CD4-positive, alpha-beta memory T cell (primary cell): ENCODE results near the gene MCUB. TPM values are rescaled to one million over a fixed set of nuclear protein-coding genes. Genes with fewer than 3 reads are reported as not detected.

Experiments used
- CTCF ChIA-PET: fragments of 350-600 bp; sonication (Branson Sonifier 250); formaldehyde crosslinking; loops from one replicate; lab custom pipeline; 2021; ENCODE audit warnings: inconsistent platforms; ENCODE audit not compliant: partially characterized antibody; lab: Charles Lee
- POLR2A ChIA-PET: fragments of 350-600 bp; sonication (Branson Sonifier 250); formaldehyde crosslinking; loops from one replicate; lab custom pipeline; 2021; ENCODE audit not compliant: partially characterized antibody; lab: Charles Lee
- DNase-seq, 5 donors: peaks; one replicate each; pipeline versions ENCODE4 v3.0.0 to v3.0.0-alpha.2; 2020 to 2022; ENCODE audit warnings: mixed read lengths in 1 of 5
- H3K27ac ChIP-seq: one replicate; pipeline ENCODE4 v1.7.0; 2013; ENCODE audit warnings: low read depth, low read length
- H3K27me3 ChIP-seq: 2 replicates; pipeline ENCODE4 v1.7.0; 2013; ENCODE audit warnings: mild to moderate bottlenecking, low read length, moderate library complexity; ENCODE audit not compliant: insufficient read depth
- H3K36me3 ChIP-seq: 2 replicates; pipeline ENCODE4 v1.7.0; 2013; ENCODE audit warnings: mild to moderate bottlenecking, low read length, moderate library complexity; ENCODE audit not compliant: insufficient read depth
- H3K4me1 ChIP-seq: 2 replicates; pipeline ENCODE4 v1.7.0; 2013; ENCODE audit warnings: mild to moderate bottlenecking, low read length, moderate library complexity; ENCODE audit not compliant: insufficient read depth
- H3K4me3 ChIP-seq, 2 donors: one replicate each; pipeline ENCODE4 v1.7.0; 2013; ENCODE audit warnings: low read length in 2 of 2, mild to moderate bottlenecking in 1 of 2
- H3K9me3 ChIP-seq, 2 donors: one replicate each; pipeline ENCODE4 v1.7.0; 2013; ENCODE audit warnings: low read length in 2 of 2, control low read depth in 1 of 2; ENCODE audit not compliant: control insufficient read depth in 1 of 2
- H3K27ac Mint-ChIP-seq, 7 donors: one replicate each; pipeline ENCODE4 v1.8.0; 2020 to 2021; ENCODE audit warnings: mixed read lengths in 7 of 7, mild to moderate bottlenecking in 6 of 7, inconsistent platforms in 3 of 7, moderate library complexity in 3 of 7
- H3K27me3 Mint-ChIP-seq, 2 donors: one replicate each; pipeline ENCODE4 v1.8.0; 2020 to 2021; ENCODE audit warnings: mixed read lengths in 2 of 2
- H3K36me3 Mint-ChIP-seq, 2 donors: one replicate each; pipeline ENCODE4 v1.8.0; 2020 to 2021; ENCODE audit warnings: mixed read lengths in 2 of 2, inconsistent platforms in 1 of 2, mild to moderate bottlenecking in 1 of 2
- H3K4me1 Mint-ChIP-seq, 4 donors: one replicate each; pipeline ENCODE4 v1.8.0; 2020 to 2021; ENCODE audit warnings: mixed read lengths in 4 of 4, mild to moderate bottlenecking in 1 of 4
- H3K4me3 Mint-ChIP-seq, 8 donors: one replicate each; pipeline ENCODE4 v1.8.0; 2020 to 2021; ENCODE audit warnings: mixed read lengths in 8 of 8, mild to moderate bottlenecking in 7 of 8, moderate library complexity in 6 of 8, inconsistent platforms in 3 of 8
- H3K9me3 Mint-ChIP-seq, 8 donors: one replicate each; pipeline ENCODE4 v1.8.0; 2020 to 2021; ENCODE audit warnings: mixed read lengths in 8 of 8, mild to moderate bottlenecking in 5 of 8, inconsistent platforms in 3 of 8, moderate library complexity in 1 of 8
- intact Hi-C: fragments of 100-400 bp; cut with micrococcal nuclease; formaldehyde crosslinking; loops from one replicate; pipeline ENCODE4 v1.15.1; 2023
- polyA plus RNA-seq, 2 donors: library from polyadenylated mRNA; unstranded; fragments of 300-500 nt; fragmentation: Illumina TruSeq; gene quantifications; one replicate each; pipeline ENCODE4 v1.2.3, GENCODE V29; 2021
- total RNA-seq, 2 experiments: library from RNA; stranded (reverse); gene quantifications; one replicate each; pipeline ENCODE4 v1.2.3, GENCODE V29; 2021

MCUB gene
- total and polyA plus RNA-seq, 4 experiments from 2014 or later: 142 to 299 (median 160) TPM

DNA sequence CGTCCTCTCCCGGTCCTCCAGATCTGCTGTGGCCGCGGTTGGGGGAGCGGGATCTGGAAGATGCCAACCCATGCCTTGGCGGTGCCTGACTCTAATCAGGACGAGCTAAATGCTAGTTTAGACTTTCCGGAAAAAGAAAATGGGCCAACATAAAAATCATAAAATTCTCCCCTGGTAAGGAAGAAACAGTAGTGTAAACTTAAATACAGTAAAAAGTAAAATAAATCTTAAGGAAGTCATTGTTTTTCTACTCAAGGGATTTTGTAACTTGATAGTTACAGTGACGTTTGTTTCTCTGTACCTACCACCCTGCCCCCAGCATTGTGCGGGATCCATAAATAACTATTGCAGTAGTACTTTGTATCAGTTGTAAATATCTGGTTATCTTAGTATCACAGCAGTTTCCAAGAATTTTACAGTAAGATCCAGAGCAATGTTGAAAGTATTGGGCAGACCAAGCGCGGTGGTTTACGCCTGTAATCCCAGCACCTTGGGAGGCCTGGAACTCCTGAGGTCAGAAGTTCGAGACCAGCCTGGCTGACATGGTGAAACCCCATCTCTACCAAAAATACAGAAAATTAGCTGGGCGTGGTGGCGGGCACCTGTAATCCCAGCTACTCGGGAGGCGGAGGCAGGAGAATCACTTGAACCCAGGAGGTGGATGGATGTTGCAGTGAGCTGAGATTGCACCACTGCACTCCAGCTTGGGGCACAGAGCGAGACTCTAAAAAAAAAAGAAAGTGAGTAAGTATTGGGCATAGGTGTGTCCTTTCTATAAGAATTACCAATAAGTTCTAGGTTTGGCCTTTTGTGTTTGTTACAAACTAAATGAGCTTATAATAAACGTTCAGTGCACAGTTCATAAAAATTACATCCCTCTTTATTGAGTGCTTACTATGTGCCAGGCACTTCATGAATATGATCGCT lies 170.8 kb downstream of the MCUB start:
- H3K4me1 Mint-ChIP-seq: peaks cover 17 to 30% (median 21%) of the 10 kb centered on the region in 4 donors
- H3K27me3 ChIP-seq: no peaks in the 10 kb centered on the region
- H3K4me1 ChIP-seq: peaks cover 18% of the 10 kb centered on the region
- H3K9me3 ChIP-seq: no peaks in the 10 kb centered on the region
- ChIA-PET CTCF (interaction anchor here (0.8 to 2.1 kb wide), 7 partner anchors 27 to 297 kb away, joined by 3 to 8 read pairs (median 4); partner anchors contain the start of genes CASP6, MCUB and SEC24B), POLR2A (interaction anchor here (0.6 to 3.7 kb wide), 12 partner anchors 21 to 1111 kb away, joined by 3 to 23 read pairs (median 4); partner anchors contain the start of genes CASP6, GAR1, MCUB and RPL34)
- peak overlapping the region; percentile 64 for H3K27ac ChIP-seq
- intact Hi-C loops: loop anchor here (1.0 to 10.0 kb wide), 3 partner anchors 84 to 464 kb away; partner anchors contain the start of genes ELOVL6, GAR1 and SEC24B
- peaks cover 0 to 1% of the 10 kb centered on the region in 2 donors for H3K27me3 Mint-ChIP-seq
- peaks cover 11% of the 10 kb centered on the region in 2 donors for H3K36me3 Mint-ChIP-seq
- H3K4me3 Mint-ChIP-seq: peak overlapping the region; percentile 84 to 88 (median 86)
- H3K36me3 ChIP-seq: no peaks in the 10 kb centered on the region
- DNase-seq: peak in 1 of 5 donors; percentile 16
- H3K4me3 ChIP-seq: peak overlapping the region; percentile 58 to 94
- peaks cover 0 to 2% (median 0%) of the 10 kb centered on the region in 8 donors for H3K9me3 Mint-ChIP-seq
- peak overlapping the region; percentile 69 to 92 (median 78) for H3K27ac Mint-ChIP-seq

DNA sequence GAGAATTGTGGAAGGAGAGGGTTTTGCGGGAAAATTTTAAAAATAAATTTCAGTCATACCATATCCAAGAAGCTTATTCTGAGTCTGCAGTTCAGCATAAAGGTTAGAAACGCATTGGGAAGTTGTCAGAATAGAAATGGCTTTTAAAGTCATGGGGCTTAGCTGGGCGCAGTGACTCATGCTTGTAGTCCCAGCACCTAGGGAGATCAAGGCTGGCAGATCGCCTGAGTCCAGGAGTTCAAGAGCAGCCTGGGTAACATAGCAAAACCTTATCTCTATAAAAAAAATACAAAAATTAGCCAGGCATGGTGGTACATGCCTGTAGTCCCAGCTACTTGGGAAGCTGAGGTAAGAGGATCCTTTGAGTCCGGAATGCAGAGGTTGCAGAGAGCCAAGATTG lies 173.7 kb downstream of the MCUB start:
- H3K27me3 Mint-ChIP-seq: peaks cover 1% of the 10 kb centered on the region in 2 donors
- Histone ChIP-seq H3K36me3 (no peaks in the 10 kb centered on the region), H3K27me3 (peaks cover 4% of the 10 kb centered on the region), H3K27ac (no peak overlapping the region), H3K4me1 (peaks cover 8% of the 10 kb centered on the region), H3K4me3 (no peak overlapping the region), H3K9me3 (no peaks in the 10 kb centered on the region)
- no peak overlapping the region for H3K27ac Mint-ChIP-seq
- intact Hi-C loops: loop anchor here (10.0 kb wide), 1 partner anchor 461 kb away; the partner anchor contains the start of gene ELOVL6
- no peaks in the 10 kb centered on the region for H3K9me3 Mint-ChIP-seq
- peaks cover 0 to 1% of the 10 kb centered on the region in 2 donors for H3K36me3 Mint-ChIP-seq
- no peak for DNase-seq
- H3K4me3 Mint-ChIP-seq: no peak overlapping the region
- peaks cover 8 to 14% (median 10%) of the 10 kb centered on the region in 4 donors for H3K4me1 Mint-ChIP-seq
- POLR2A ChIA-PET: no interaction called here
- CTCF ChIA-PET: interaction anchor here (0.6 to 1.5 kb wide), 2 partner anchors 32 to 436 kb away, joined by 3 read pairs; no protein-coding TSS in a partner anchor

DNA sequence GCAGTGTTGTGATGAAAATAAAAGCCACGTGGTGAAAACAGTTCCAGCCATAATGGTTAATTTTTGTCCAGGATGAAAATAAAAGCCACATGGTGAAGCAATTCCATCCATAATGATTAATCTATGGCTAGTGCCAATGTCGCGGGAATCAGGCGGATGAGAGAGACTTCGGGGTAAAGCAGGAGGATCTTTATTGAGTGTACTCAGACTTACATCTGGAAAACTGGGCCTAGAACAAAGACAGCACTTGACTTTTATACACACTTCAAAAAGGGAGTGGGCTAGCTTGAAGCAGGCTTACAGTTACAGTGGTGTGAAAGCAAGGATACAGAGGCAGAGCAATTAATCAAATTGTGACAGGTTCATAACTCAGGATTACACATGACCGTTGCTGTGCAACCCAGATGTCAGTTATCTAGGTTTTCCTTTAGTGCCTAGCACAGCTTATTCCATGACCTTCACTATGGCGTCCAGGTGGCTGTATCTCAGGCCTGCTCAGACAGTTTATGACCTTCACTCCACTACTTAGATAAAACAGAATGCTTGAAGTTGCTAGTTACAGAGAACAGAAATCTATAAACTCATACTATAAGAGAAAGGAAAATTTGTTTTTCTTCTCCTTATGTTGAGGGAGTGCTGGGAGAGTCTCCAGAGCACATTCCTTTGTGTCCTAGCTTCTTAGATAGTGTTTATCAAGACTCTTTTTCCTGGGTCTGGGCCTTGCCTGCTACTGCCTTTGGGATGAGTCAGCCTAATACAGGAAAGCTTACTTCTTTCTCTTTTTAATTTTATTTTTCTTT lies 175.7 kb downstream of the MCUB start:
- no peaks in the 10 kb centered on the region for H3K4me1 Mint-ChIP-seq
- H3K27ac Mint-ChIP-seq: no peak overlapping the region
- no peak overlapping the region for H3K4me3 Mint-ChIP-seq
- Histone ChIP-seq H3K9me3 (no peaks in the 10 kb centered on the region), H3K4me3 (no peak overlapping the region), H3K36me3 (no peaks in the 10 kb centered on the region), H3K27ac (no peak overlapping the region), H3K27me3 (peaks cover 4% of the 10 kb centered on the region), H3K4me1 (no peaks in the 10 kb centered on the region)
- ChIA-PET CTCF (no interaction called here), POLR2A (no interaction called here)
- peaks cover 1 to 4% of the 10 kb centered on the region in 2 donors for H3K27me3 Mint-ChIP-seq
- no peaks in the 10 kb centered on the region for H3K9me3 Mint-ChIP-seq
- DNase-seq: no peak
- no peaks in the 10 kb centered on the region for H3K36me3 Mint-ChIP-seq
- intact Hi-C loops: loop anchor here (10.0 kb wide), 1 partner anchor 459 kb away; the partner anchor contains the start of gene ELOVL6

Other genes starting within 250 kb of the MCUB start
- 10 to 100 TPM; 37.0 to 37.7 TPM for gene SEC24B, start 126.4 kb upstream of the MCUB start, total RNA-seq
- gene SEC24B, start 126.4 kb upstream of the MCUB start, polyA plus RNA-seq: 10 to 100 TPM; 12.1 to 27.8 TPM
- 10 to 100 TPM; 16.5 to 24.7 TPM for gene CASP6, start 143.2 kb downstream of the MCUB start, total RNA-seq
- 100 to 1,000 TPM in 1 of 2 donors, 10 to 100 TPM in 1; 94.5 to 115 TPM for gene CASP6, start 143.2 kb downstream of the MCUB start, polyA plus RNA-seq
- 10 to 100 TPM; 15.7 to 18.1 TPM for gene PLA2G12A, start 169.8 kb downstream of the MCUB start, total RNA-seq
- 10 to 100 TPM; 33.1 to 64.8 TPM for gene PLA2G12A, start 169.8 kb downstream of the MCUB start, polyA plus RNA-seq
- gene CFI, start 241.8 kb downstream of the MCUB start, total RNA-seq: not detected
- gene CFI, start 241.8 kb downstream of the MCUB start, polyA plus RNA-seq: not detected